Central memory CD8-positive, alpha-beta T cell (primary cell): Measurements from ENCODE around the gene ANGEL1.

ENCODE experiments used
- ATAC-seq: fragments of 150-1000 bp; cut with Tn5 transposase; replicated peaks from 2 replicates; pipeline ENCODE4 v1.10.0; 2022; ENCODE audit warnings: mild to moderate bottlenecking, moderate FRiP score, moderate number of reproducible peaks; ENCODE audit not compliant: poor library complexity, severe bottlenecking; ENCODE audit errors: extremely low read depth
- DNase-seq, 2 donors: peaks; one replicate each; pipeline ENCODE4 v3.0.0; 2021; ENCODE audit warnings: low spot score in 2 of 2
- H3K27ac Mint-ChIP-seq: one replicate; pipeline ENCODE4 v1.8.0; 2022; ENCODE audit warnings: low read depth, mild to moderate bottlenecking, moderate library complexity, mixed read lengths
- H3K27me3 Mint-ChIP-seq: one replicate; pipeline ENCODE4 v1.8.0; 2022; ENCODE audit warnings: mixed read lengths
- H3K36me3 Mint-ChIP-seq: one replicate; pipeline ENCODE4 v1.8.0; 2022; ENCODE audit warnings: mild to moderate bottlenecking, moderate library complexity, mixed read lengths; ENCODE audit not compliant: insufficient read depth
- H3K4me1 Mint-ChIP-seq: one replicate; pipeline ENCODE4 v1.8.0; 2022; ENCODE audit warnings: mixed read lengths
- H3K4me3 Mint-ChIP-seq: one replicate; pipeline ENCODE4 v1.8.0; 2022; ENCODE audit warnings: mild to moderate bottlenecking, moderate library complexity, mixed read lengths
- H3K9me3 Mint-ChIP-seq: one replicate; pipeline ENCODE4 v1.8.0; 2022; ENCODE audit warnings: mixed read lengths

Gene ANGEL1

DNA sequence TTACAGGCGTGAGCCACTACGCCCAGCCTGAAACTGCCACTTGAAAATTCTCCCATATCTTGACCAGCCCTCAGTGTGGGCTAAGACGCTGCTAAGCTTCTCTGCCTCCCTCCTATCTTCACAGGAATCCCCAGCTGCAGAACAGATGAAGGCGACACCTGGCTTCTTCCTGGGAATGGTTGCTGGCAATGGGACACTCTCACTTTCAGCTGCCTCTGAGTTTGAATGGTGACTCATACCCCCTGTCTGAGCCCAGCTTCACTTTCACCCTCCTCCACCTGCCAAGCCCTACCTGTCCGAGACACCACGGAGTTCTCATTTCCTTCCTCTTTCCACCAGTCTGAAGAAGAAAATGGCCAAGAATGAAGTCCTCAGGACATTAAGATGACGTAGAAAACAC, 69.7 kb downstream of the ANGEL1 start:
- H3K27ac Mint-ChIP-seq = no peak overlapping the region
- H3K4me3 Mint-ChIP-seq = no peak overlapping the region
- DNase-seq = no peak
- ATAC-seq = no peak
- H3K9me3 Mint-ChIP-seq = peaks cover 10% of the 10 kb centered on the region
- H3K27me3 Mint-ChIP-seq = peaks cover 67% of the 10 kb centered on the region
- H3K4me1 Mint-ChIP-seq = no peaks in the 10 kb centered on the region
- H3K36me3 Mint-ChIP-seq = peaks cover 2% of the 10 kb centered on the region

DNA sequence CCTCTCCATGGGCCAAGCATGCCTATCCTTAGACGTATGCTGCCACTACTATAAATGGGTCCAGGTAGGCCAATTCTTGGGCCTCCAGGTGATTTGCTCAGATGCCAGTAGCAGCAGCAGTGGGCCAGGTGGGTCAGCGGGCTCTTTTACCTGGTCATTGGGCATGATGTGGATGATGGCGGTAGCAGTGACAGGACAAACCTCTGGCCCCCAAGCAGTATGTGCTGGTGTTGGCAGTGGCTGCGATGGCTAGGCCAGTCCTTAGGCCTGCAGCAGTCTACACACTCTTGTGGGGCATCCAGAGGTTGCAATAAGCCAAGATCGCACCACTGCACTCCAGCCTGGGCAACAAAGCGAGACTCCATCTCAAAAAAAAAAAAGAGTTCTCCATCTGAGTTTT, 70.5 kb downstream of the ANGEL1 start:
- Mint-ChIP-seq H3K9me3 (peaks cover 10% of the 10 kb centered on the region), H3K27ac (no peak overlapping the region), H3K4me3 (no peak overlapping the region), H3K27me3 (peaks cover 68% of the 10 kb centered on the region), H3K4me1 (no peaks in the 10 kb centered on the region), H3K36me3 (peaks cover 2% of the 10 kb centered on the region)
- DNase-seq (no peak), ATAC-seq (no peak)

DNA sequence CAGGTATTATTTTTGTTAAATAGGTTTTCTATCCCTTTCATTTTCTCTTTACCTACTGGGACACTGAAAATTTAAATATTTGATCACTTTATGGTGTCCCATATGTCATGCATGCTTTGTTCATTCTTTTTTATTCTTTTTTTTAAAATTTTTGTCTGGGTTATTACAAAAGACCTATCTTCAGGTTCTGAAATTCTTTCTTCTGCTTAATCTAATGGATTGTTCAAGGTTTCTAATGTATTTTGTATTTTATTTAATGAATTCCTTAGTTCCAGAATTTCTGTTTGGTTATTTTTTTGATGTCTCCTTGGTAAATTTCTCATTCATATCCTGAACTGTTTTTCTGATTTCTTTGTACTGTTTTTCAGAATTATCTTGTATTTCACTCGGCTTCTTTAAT, 71.6 kb downstream of the ANGEL1 start:
- no peak overlapping the region for H3K27ac Mint-ChIP-seq
- peaks cover 2% of the 10 kb centered on the region for H3K36me3 Mint-ChIP-seq
- no peak for DNase-seq
- peaks cover 61% of the 10 kb centered on the region for H3K27me3 Mint-ChIP-seq
- no peak overlapping the region for H3K4me3 Mint-ChIP-seq
- no peak for ATAC-seq
- peaks cover 10% of the 10 kb centered on the region for H3K9me3 Mint-ChIP-seq
- no peaks in the 10 kb centered on the region for H3K4me1 Mint-ChIP-seq
